NAMALWA (cell line): Measurements from ENCODE around the gene TPRG1L.
A peak's percentile ranks its signal among the peaks of the same experiment; 100 is the strongest.

Source experiments
- DNase-seq: peaks from one replicate; pipeline ENCODE4 v3.0.0-alpha.2; 2015; ENCODE audit warnings: low spot score

The TPRG1L gene

DNA sequence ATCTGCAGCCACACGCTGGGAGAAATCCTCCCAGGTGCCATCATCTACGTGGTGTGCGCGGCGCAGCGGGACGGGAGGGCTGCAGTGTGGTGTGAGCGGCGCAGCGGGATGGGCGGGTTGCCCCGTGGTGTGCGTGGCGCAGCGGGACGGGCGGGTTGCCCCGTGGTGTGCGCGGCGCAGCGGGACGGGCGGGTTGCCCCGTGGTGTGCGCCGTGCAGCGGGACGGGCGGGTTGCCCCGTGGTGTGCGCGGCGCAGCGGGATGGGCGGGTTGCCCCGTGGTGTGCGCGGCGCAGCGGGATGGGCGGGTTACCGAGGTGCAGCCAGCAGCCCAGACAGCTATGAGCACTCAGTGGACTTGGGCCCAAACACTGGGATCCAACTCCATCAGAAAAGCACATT, 20.4 kb downstream of the TPRG1L start:
- DNase-seq = no peak

DNA sequence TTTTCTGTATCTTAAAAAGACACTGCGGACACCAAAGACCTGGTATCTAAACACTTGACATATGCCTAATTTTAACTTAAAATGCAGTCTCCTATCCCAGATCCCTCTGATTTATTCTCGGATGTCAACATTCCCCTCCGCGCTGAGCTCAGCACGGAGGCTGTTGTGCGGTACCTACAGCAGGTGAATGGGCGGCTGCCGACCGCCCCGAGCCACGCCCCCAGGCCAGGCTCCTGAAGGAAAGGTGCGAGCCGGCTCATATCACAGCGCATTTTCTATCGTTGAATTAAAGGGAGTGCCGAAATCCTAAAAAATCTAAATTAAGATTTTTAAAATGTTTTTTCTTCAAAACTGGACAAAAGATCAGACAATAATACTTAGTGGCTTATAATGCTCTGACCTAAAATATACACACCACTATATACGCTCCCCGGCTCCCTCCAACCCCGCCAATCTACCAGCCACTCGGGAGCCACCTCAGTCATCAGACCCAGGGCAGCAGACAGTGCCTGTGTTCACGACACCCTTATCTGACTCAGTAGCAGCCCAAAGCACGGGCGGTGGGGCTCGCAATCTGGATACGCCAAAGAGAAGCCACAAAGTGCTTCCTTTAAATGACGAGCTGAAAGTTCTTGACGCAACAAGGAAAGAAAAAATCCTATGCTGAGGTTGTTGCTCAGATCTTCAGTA, 21.0 kb downstream of the TPRG1L start:
- no peak for DNase-seq

DNA sequence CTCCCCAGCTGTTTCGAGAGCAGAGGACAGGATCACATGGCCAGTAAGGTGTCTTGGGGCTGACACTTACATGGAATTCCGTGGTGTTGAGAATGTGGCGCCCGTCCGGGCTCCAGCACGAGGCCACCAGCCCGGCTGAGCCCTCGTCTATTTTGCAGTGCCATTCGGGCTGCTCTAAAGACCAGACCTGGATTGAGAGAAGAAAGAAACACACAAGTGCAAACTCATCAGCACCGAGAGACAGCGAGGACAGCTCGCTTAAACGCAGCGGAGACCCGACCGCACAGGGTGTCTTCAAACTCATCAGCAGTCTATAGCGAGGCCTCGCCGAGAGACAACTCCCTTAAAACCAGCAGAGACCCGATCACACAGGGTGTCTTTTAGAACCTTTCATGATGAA, 21.8 kb downstream of the TPRG1L start:
- DNase-seq = no peak

DNA sequence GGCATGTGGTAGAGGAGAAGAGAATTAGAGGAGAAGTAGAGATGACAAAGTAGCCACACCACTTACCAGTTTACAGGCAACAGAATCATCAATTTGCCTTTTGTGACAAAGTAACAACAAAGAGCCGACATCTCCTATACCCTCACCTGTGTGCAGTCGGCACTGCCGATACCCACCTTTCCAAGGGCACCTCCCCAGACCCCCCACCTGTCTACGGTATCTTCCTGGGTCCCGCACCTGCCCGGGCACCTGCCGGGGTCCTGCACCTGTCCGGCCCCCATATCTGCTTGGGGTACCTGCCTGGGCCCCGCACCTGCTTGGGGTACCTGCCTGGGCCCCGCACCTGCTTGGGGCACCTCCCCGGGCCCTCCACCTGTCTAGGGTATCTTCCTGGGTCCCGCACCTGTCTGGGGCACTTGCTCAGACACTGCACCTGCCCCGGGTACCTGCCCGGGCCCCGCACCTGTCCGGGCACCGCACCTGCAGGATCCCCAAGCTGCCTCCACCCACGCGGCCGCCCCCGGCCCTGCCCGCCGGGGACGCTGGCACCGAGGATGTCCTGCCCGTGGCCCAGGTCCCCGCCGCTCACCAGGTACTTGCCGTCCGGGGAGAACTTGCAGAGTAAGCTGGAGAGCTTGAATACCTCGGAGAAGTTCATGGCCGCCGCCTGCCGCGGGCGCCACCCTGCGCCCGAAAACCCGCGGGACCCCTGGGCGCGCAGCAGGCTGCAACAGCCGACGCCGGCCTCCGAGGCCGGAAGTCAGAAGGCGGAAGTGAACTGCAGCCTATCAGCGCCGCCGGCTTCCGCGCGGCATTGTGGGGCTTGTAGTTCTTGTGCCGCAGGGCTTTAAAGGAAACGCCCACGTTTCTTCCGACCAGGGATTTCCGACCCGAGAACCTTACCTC, 24.8 kb downstream of the TPRG1L start, which contains the start of gene WRAP73:
Gene WRAP73, minus strand, starts transcription at position 762 of the 906 bp plus-strand sequence. Its CDS starts 104 bp downstream, at position 658.
- peak; percentile 99 for DNase-seq

DNA sequence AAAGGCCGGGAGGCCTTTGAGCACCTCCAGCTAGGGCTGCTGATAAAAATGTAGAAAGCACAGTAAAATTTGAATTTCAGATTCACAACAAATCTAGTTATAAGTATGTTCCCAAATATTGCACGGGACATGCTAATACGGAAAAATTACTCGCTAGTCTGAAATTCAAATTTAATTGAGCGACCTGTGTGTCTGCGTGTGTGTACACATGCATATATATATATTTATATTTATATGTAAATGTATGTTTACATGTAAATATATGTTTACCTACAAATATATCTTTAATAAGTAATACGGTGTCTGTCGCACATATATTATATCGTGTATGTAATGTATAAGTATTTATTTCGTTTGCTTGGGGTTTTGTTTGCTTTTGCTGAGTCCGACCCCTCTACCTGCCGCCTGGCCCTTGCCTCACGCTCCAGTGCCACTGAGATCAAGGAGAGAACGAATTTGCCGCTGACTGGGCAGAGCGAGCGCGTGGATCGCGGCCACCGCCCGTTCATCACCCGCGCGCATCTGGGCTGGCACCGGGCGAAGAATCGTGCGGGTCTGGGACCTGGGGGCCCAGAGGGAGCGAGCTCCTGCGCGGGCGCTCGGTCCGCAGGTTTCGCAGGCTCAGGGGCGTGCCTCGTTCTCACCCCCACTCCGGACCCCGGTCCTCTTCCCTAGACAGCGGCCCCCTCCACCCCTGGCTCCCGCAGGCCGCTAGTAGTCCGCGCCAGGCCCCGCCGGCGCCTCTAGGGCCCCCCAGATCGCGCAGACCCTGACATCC, 25.6 kb downstream of the TPRG1L start:
- DNase-seq = no peak

DNA sequence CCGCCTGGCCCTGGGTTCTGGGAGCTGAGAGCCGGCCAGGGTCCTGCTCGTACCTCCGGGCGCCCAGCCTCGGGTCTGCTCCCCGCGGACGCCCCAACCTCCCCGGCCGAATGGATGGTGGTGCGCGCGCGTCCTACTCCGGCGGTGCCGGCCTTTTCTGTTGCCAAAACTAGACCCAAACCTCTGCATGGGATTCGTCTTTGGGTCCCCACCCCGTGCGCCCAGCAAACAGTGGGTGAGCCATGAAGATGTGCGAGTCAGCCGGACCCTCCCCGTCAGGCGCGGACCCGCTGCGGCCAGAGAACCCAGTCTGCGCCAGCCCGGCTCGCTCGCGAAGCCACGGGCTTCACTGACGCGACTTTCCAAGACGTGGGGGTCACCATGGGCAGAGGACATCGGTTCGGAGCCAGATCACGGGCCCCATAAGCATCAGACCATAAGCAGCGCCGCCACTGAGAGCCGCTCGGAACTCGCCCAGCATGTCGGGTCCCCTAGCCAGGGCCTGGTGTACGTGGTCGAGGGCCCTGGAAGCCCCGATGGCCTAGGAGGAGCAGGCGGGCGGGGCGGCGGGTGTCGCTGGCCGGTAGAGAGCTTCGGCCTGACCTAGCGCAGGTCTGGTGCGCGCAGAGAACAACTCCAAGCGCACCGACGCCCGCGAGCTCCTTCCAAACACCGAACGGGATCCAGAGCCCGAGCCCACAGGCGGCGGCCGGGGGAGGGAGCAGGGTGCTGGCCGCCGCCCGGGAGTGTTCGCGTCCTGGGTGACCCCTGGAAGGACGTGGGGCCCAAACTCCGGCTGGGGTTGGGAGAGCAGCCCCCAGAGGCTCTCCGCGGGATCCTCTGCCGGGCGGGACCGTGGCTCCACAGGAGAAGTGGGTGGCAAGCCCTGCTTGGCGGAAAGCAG, 26.5 kb downstream of the TPRG1L start:
- no peak for DNase-seq

DNA sequence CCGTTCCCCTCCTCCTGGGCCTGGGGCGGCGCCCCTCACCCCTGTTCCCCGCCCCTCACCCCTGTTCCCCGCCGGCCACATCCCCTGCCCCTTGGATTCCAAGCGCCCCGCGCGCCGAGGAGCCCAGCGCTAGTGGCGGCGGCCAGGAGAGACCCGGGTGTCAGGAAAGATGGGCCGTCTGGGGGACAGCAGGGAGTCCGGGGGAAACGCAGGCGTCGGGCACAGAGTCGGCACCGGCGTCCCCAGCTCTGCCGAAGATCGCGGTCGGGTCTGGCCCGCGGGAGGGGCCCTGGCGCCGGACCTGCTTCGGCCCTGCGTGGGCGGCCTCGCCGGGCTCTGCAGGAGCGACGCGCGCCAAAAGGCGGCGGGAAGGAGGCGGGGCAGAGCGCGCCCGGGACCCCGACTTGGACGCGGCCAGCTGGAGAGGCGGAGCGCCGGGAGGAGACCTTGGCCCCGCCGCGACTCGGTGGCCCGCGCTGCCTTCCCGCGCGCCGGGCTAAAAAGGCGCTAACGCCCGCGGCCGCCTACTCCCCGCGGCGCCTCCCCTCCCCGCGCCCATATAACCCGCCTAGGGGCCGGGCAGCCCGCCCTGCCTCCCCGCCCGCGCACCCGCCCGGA, 27.2 kb downstream of the TPRG1L start, which contains the start of gene TP73:
Gene TP73, plus strand, starts transcription at position 587 of the 618 bp plus-strand sequence. CDS start 29,850 bp downstream, outside the sequence.
- no peak for DNase-seq

DNA sequence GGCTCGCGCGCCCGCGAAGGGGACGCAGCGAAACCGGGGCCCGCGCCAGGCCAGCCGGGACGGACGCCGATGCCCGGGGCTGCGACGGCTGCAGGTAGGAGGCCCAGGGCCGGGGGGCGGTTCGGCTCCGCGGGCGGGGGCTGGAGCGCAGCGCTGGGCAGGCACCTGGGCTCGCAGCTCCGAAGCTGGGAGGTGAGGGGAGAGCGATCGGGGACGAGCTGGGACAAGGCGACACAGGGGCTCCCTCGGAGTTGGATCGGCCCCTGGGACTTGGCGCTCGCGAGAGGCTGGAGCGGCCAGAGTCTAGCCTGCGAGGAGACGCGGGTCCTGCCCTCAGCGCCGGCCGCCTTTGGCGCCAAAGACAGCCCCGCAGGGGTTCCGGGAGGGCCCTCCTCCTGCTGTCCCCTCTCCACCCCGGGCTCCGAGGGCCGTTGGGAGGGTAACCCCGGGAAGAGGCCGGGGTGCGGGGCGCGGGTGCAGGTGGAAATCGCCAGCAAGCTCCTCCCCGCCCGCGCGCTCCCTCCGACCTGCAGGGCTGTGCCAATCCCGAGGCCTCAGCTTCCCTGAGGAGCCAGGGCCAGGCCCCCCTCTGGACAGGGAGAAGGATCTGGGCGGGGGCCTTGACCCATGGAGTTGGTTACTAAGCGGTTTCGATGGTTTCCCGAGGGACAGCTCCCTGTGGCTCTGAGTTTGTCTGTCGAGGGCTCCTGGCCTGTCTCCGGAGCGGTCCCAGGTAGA, 27.9 kb downstream of the TPRG1L start:
- DNase-seq = no peak

DNA sequence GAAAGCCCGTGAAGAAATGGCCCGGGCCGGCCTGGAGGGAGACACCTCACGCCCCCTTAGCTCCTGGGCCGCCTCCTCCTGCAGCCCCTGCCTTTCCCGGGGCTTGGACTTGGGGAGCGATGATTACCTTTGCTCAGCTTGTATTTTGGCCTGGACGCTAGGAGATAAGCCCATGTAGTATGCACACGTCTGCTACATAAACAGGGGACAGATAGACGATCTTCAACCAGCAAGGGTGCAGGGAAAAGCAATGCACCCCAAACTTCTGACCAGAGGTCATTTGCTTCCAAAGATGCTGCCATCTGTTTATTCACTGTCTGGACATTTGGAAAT, 28.4 kb downstream of the TPRG1L start:
- no peak for DNase-seq

DNA sequence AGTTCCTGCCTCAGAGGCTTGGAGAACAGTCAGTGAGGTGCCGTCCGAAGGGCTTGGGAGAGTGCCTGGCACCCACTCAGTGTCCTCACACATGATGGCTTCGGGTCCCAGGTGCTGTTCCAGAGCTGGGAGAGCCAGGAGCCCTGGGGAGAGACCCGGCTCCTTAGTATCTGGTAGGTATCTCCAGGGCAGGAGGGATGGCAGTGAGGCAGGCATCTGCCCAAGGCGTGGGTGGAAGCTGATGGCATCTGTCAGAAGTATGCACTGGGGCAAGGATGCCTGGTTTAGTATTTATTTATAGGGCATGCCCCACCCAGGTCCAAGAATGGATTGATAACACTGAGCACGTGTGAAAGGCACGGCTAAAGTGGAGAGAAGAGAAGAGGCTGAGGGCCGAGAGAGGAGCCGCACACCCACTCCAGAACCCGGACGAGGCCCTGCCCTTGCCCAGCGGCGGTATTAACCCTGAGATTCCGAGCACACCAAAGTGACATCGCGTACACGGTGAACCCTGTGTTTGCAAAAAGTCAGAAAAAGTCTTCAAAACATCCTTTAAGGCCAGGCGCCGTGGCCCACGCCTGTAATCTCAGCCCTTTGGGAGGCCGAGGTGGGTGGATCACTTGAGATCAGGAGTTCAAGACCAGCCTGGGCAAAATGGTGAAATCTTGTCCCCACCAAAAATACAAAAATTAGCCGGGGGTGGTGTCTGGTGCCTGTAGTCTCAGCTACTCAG, 29.9 kb downstream of the TPRG1L start:
- no peak for DNase-seq

DNA sequence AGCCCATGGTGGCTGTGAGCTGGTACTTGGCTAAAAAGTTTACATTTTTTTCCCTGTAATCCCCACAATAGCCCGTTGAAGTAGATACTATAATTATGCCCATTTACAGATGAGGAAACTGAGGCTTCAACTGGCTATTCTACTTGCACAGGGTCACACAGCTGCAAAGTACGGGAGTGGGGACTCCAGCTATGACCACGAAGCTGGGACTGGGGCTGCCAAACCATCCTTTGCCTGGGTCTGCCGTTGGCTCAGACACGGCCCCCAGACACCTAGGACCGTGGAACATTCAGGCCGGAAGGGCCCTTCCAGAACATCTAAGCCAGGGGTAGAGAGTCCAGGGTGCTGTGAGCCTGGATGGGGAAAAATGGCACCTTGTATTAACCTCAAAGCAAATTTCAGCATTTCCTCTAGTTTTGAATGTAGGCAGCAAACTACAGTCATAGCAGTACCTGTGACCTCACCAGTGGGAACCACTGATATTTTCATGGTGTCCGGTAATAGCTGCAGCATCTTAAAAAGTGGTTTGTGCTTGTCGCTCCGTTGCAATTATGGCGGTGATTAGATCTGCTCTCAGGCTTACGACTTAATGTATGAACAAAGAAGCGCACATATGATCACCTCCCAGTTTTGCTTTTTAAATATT, 31.8 kb downstream of the TPRG1L start:
- no peak for DNase-seq

DNA sequence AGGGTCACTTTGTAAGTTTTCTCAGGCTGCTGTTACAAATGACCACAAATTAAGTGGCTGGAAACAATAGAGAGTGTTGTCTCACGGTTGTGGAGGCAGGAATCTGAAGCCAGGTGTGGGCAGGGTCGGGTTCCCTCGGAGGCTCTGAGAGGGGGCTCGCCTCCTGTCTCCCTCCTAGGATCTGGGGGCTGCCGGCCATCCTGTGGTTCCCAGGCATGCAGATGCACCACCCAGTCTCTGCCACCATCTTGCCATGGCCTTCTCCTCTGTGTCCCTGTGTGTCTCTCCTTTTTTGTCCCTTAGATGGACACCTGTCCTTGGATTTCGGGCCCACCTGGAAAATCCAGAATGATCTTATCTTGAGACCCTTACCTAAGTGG, 32.3 kb downstream of the TPRG1L start:
- no peak for DNase-seq

DNA sequence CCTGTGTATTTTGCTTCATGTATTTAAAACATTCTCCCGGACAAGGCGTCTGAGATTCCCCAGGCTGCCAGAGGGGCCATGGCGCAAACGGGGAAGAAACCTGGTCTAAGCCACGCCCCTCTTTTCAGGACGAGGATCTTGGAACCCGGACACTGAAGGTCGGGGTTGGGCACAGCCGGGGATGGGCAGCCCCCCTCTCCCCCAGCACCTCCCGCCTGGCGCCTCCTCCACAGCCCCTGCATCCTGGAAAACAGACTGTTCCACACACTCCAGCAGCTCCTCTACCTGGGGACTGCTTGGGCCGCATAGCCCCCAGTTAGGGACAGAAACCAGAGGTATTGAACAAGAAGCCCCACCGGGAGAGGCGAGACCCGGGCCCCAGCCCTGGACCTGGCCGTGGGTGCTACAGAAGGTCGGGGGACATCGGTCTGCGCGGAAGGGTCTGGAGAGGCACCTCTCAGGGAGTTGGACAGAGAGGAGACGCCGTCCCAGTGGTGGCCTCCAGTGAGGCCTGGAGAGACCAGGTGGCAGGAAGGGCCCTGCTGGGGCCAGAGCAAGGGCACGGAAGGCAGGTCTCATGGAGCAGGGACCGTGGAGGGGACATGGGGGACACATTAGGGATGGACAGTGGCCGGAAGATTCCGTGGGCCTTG, 32.9 kb downstream of the TPRG1L start:
- DNase-seq = no peak

DNA sequence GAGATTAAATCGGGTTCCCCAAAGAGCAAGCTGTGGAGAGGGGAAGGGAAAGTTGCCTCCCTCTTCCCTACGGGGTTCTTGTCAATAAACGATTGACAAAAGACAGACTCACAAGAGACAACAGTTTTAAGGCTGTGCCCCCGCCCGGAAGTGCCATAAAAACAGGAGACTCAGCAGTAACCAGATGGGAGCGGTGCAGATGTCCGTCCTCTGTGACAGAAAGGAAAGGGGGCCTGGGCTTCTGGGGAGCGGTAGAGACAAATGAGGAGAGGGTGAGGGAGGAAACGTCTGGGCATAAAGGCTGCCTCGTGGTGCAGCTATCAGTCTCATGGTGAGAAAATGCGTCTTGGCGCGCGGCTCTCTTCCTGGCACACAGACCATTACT, 33.4 kb downstream of the TPRG1L start:
- no peak for DNase-seq

DNA sequence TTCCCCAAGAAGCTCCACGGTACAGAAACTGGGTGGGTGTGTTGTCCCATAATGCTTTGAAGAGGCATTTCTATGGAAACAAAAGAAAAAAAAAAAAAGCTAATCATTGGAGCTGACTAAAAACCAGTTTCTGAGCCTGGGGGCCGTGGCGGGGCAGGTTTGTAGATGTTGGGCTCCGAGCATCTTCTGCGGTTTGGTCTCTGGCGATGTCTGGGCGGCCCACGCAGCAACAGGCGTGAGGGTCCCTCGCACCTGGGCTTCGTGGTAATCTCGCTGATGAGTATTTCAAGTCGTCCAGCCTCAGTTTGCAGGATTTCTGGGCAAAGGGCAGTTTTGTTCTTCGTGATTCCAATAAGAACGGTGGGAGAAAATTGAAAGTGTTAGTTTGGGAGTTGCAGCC, 34.3 kb downstream of the TPRG1L start:
- DNase-seq = no peak

DNA sequence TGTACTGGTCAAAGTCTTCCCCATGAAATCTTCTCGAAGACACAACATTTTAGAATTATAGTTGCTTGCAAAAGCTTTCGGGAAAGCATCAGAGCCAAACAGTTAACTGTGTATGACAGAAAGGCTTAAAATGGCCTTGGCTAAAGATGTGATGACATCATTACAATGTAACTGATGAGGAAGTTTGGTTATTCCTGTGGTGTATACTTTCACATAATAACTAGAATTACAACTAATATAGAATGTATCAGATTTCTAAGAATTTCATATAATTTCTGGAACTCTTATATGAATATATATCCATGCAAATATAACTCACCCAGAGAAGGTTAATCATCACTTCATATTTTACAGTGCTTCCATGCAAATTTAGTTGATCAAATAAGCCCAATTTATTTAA, 35.9 kb downstream of the TPRG1L start:
- DNase-seq = peak; percentile 34

DNA sequence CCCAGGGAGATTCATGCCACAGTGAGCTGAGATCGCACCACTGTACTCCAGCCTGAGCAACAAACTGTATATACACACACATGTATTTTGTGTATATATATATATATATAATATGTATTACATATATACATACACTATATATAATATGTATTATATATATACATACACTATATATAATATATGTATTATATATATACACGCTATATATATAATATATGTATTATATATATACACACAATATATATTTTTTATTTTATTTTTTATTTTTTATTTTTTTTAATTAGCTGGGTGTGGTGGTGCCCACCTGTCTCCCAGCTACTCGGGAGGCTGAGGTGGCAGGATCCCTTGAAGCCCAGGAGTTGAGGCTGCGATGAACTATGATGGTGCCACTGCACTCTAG, 36.8 kb downstream of the TPRG1L start:
- DNase-seq = no peak

DNA sequence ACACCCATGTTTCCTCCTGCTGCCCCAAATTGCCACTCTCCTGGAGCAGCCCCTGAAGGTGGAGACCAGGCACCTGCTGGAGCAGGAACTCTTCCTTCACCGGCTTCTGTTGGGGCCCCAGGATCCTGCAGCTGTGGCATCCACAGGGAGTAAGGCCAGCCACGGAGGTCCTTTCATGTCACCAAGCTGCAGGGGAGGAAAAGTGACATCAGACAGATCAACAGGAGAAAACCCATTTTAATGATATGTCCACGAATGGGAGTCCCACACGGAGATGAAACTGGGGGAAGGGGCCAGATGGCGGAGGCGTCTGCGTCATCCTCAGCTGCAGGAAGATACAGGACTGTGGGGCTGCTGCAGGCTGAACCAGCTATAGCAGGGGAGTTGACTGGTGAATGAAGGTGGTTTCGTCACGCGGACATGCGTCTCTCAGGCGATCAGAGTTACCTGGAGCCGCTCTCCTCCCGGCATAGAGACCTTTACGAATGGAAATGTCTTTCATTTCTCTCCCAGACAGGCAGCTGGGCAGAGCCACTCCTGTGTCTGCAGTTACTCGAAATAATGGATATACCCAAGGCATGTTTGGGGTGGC, 37.4 kb downstream of the TPRG1L start:
- no peak for DNase-seq
